Coronary artery (tissue), 2 donors: Measurements from ENCODE around the gene KATNB1.
A peak's percentile ranks its signal among the peaks of the same experiment; 100 is the strongest.

ENCODE experiments used
- DNase-seq: peaks from one replicate; pipeline ENCODE4 v3.0.0-alpha.2; 2017; ENCODE audit warnings: low spot score
- H3K27ac ChIP-seq, 2 donors: fragments of 200-600 bp; sonication (generic); one replicate each; pipeline ENCODE4 v1.5.1; 2016 to 2019
- H3K4me3 ChIP-seq: fragments of 200-600 bp; sonication (generic); 2 replicates; pipeline ENCODE4 v1.5.1; 2016; ENCODE audit warnings: mild to moderate bottlenecking, moderate library complexity
- TF ChIP-seq, protein P1 (sequence below): fragments of 200-600 bp; sonication (generic); IDR thresholded peaks from one replicate; pipeline ENCODE4 v1.5.1; 2019; ENCODE audit warnings: antibody characterized with exemption

The KATNB1 gene

GRCh38 chr16:57801809-57802340 is 66.3 kb downstream of the KATNB1 start:
- TF ChIP-seq, protein P1, sequence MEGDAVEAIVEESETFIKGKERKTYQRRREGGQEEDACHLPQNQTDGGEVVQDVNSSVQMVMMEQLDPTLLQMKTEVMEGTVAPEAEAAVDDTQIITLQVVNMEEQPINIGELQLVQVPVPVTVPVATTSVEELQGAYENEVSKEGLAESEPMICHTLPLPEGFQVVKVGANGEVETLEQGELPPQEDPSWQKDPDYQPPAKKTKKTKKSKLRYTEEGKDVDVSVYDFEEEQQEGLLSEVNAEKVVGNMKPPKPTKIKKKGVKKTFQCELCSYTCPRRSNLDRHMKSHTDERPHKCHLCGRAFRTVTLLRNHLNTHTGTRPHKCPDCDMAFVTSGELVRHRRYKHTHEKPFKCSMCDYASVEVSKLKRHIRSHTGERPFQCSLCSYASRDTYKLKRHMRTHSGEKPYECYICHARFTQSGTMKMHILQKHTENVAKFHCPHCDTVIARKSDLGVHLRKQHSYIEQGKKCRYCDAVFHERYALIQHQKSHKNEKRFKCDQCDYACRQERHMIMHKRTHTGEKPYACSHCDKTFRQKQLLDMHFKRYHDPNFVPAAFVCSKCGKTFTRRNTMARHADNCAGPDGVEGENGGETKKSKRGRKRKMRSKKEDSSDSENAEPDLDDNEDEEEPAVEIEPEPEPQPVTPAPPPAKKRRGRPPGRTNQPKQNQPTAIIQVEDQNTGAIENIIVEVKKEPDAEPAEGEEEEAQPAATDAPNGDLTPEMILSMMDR: no peak
- DNase-seq: no peak

DNA sequence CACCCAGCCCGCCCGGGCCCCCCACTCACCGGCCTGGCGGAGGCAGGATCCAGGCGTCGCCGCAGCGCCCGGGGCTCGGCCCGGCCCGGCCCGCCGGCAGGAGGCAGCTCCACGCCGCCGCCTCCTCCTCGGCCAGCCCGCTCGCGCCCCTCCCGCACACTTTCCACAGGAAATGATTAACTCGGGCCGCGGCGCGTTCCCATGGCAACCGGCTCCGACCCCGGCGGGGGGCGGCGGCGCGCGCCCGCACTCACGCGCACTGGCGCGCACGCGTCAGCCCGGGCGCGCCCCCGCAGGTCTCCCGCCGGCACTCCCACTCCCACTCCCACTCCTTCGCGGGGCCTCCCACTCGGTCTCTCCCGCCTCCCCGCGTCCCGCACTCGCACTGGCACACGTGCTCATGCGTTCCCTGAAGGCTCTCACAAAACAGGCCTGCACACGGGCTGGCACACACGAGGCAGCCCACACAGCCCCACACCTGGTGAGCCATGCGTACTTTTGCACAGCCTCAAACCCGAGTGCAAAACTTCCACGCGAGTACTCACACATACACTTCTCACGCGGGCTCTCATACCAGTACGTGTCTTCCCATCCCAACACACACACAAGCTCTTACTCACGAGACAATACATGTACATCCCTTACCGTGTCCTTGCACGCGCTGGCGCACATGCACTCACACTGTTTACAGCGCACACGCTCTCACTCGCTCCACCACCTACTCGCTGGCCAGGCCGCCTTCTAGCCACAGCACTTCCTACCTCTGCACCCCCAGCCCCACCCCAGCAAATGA is 67.0 kb downstream of the KATNB1 start, which contains the start of gene KIFC3:
Gene KIFC3, minus strand, starts transcription at position 151 of the 793 bp plus-strand sequence. CDS start 4,248 bp downstream, outside the sequence.
- Histone ChIP-seq H3K27ac (peak within 1 kb of the TSS; percentile 84 to 87), H3K4me3 (peak within 1 kb of the TSS; percentile 74)
- peak; percentile 89 for DNase-seq
- TF ChIP-seq, protein P1: no peak

More at GRCh38 chr16:57801809-57802340, 66.3 kb downstream of the KATNB1 start:
- Histone ChIP-seq H3K27ac (peak overlapping the region; percentile 84 to 87), H3K4me3 (peak overlapping the region; percentile 74)

DNA sequence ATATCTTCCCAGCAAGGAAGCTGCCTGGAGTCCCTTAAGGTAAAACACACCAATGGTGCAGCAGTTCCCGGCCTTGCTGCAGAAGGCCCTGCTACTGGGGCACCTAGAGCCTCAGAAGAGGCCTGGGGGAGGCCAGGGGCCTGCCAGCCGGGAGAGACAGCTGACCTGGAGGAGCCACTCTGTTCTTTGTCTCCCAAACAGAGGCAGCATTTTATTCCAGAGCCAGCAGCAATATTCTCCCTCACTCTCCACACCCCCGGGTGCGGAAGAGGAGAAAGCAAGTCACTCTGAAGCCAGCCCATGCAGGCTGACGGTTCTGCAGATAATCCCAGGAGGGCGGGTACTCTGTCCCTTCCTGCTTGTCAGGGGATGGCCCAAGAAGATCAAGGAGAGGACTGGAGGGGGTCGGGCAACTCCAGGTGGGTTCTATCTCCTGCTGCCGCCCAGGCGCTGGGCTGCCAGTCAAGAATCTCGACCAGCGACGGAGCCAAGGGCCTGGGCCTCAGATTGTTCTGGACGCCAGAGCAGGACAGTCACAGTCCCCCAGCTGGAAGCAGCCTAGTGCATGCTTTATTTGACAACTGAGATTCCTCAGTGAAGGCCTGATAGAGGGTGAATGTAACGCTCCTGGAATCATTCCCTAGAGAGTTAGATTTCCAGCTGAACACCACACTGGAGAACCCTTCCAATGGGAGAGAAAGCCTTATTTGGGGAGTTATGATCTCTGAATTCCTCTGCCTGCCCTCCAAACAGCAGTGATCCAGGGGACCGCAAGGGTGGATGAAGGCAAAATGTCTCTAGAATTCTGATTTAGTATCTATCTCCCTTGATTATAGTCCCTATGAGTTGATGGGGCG is 67.8 kb downstream of the KATNB1 start:
- Histone ChIP-seq H3K4me3 (peak overlapping the region; percentile 74), H3K27ac (peak overlapping the region; percentile 84 to 87)
- TF ChIP-seq, protein P1: no peak
- no peak for DNase-seq

DNA sequence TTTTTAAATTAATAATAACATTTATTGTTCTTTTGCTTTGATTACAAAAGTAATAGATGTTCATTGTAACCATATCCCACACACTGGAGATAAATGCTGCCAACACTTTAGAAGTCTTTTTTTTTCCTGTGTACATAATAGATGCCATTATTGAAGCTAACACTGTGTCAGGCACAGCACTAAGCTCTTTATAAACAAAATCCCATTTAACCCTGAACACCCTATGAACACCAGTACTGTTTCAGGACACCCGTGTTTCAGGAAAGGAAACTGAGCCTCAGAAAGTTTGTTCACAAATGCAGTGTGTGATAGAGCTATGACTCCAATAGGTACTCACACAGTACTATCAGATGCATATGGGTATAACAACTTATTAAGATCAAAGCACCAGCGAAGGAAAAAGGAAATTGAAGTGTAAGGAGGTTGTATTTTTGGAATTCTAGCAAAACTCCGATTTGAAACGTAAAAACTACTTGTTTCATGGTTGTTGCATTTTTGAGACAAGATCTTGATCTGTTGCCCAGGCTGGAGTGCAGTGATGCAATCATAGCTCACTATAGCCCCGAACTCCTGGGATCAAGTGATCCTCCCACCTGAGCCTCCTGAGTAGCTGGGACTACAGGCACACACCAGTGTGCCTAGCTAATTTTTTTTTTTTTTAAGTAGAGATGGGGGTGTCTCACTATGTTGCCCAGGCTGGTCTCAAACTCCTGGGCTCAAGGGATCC is 68.7 kb downstream of the KATNB1 start:
- Histone ChIP-seq H3K27ac (peak overlapping the region; percentile 84 to 87), H3K4me3 (no peak overlapping the region)
- TF ChIP-seq, protein P1: no peak
- DNase-seq: no peak

- Histone ChIP-seq H3K4me3 (no peak overlapping the region), H3K27ac (no peak overlapping the region)
- no peak for DNase-seq
- TF ChIP-seq, protein P1: no peak
Measured at GRCh38 chr16:57805176-57805575, 69.6 kb downstream of the KATNB1 start.
